HEK293T (cell line): Measurements from ENCODE around the gene IL4I1.

ENCODE experiments used
- CTCF ChIA-PET: fragments of 350-600 bp; formaldehyde crosslinking; extraction: SDS; loops from one replicate; lab custom pipeline; 2021; ENCODE audit warnings: antibody characterized with exemption, inconsistent platforms; lab: Yijun Ruan, JAX
- POLR2A ChIA-PET: fragments of 350-600 bp; formaldehyde crosslinking; extraction: SDS; loops from one replicate; lab custom pipeline; 2020; ENCODE audit warnings: antibody characterized with exemption, inconsistent platforms; lab: Yijun Ruan, JAX
- DNase-seq: peaks from one replicate; pipeline ENCODE4 v3.0.0; 2012; ENCODE audit warnings: mixed read lengths; ENCODE audit errors: extremely low spot score
- ARNT ChIP-seq: fragments of 450-650 bp; IDR thresholded peaks from 2 replicates; pipeline ENCODE4 v1.6.1; 2017; ENCODE audit warnings: mild to moderate bottlenecking
- BHLHE40 ChIP-seq: fragments of 450-650 bp; IDR thresholded peaks from 2 replicates; pipeline ENCODE4 v1.6.1; 2016; ENCODE audit warnings: mild to moderate bottlenecking, moderate library complexity, borderline replicate concordance
- CTBP1 ChIP-seq: fragments of 450-650 bp; IDR thresholded peaks from 2 replicates; pipeline ENCODE4 v1.6.1; 2016; ENCODE audit warnings: borderline replicate concordance
- ELF4 ChIP-seq: fragments of 450-650 bp; IDR thresholded peaks from 2 replicates; pipeline ENCODE4 v1.6.1; 2017; ENCODE audit warnings: antibody characterized with exemption
- FOXA1 ChIP-seq: fragments of 450-650 bp; IDR thresholded peaks from 2 replicates; pipeline ENCODE4 v1.6.1; 2016; ENCODE audit warnings: mild to moderate bottlenecking
- FOXK2 ChIP-seq: fragments of 450-650 bp; IDR thresholded peaks from 2 replicates; pipeline ENCODE4 v1.6.1; 2016; ENCODE audit warnings: mild to moderate bottlenecking
- FOXM1 ChIP-seq: fragments of 450-650 bp; IDR thresholded peaks from 2 replicates; pipeline ENCODE4 v1.6.1; 2017; ENCODE audit warnings: mild to moderate bottlenecking, borderline replicate concordance
- HDGF ChIP-seq: fragments of 450-650 bp; IDR thresholded peaks from 2 replicates; pipeline ENCODE4 v1.6.1; 2017; ENCODE audit warnings: antibody characterized with exemption, borderline replicate concordance
- L3MBTL2 ChIP-seq: fragments of 450-650 bp; conservative IDR thresholded peaks from 2 replicates; pipeline ENCODE4 v1.6.1; 2016; ENCODE audit warnings: mild to moderate bottlenecking
- LEF1 ChIP-seq: fragments of 450-650 bp; IDR thresholded peaks from 2 replicates; pipeline ENCODE4 v1.6.1; 2017; ENCODE audit warnings: mild to moderate bottlenecking, borderline replicate concordance
- NFRKB ChIP-seq: fragments of 450-650 bp; IDR thresholded peaks from 2 replicates; pipeline ENCODE4 v1.6.1; 2016; ENCODE audit warnings: mild to moderate bottlenecking, moderate library complexity
- SP1 ChIP-seq: fragments of 450-650 bp; IDR thresholded peaks from 2 replicates; pipeline ENCODE4 v1.6.1; 2017
- SUZ12 ChIP-seq: fragments of 450-650 bp; IDR thresholded peaks from 2 replicates; pipeline ENCODE4 v1.6.1; 2016; ENCODE audit warnings: mild to moderate bottlenecking
- TARDBP ChIP-seq: fragments of 450-650 bp; IDR thresholded peaks from 2 replicates; pipeline ENCODE4 v1.6.1; 2016
- ZNF384 ChIP-seq: fragments of 450-650 bp; IDR thresholded peaks from 2 replicates; pipeline ENCODE4 v1.6.1; 2016
- TF ChIP-seq, protein P1 (sequence below): fragments of 450-650 bp; IDR thresholded peaks from 2 replicates; pipeline ENCODE4 v1.6.1; 2016

Gene IL4I1

DNA sequence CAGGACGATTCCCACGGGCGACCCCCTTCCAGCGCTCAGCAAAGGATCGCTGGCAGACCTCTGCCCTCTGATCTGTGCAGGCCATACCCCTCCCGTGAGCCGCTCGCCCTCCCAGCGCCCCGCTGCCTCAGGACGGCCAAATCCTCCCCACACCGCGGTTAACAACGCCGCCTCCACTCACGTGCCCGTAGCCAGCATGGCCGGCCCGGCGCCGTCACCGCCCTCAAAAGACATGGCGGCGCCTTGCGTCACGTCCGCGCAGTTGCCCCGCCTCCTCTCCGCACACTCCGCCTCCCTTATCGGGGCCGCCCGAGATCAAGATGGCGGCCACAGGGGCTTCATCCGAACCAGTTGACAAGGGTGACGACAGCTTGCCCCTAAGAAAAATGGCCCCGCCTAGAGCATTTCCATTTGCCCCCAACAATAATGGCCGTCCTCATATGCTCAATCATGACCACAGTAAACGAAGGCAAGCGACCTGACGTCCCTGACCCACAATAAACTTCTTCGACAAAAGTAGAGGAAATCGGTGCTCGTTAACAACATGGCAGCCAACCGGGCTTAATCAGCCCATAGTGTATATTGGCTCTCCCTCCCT is 20.2 kb downstream of the IL4I1 start:
- TF ChIP-seq CTBP1, result no peak
- no peak for TF ChIP-seq NFRKB
- no peak for TF ChIP-seq ARNT
- no peak for TF ChIP-seq HDGF
- no peak for TF ChIP-seq ELF4
- no peak for TF ChIP-seq SUZ12
- peak; percentile 64 for TF ChIP-seq L3MBTL2
- TF ChIP-seq FOXK2, result no peak
- no peak for TF ChIP-seq BHLHE40
- TF ChIP-seq, protein P1, sequence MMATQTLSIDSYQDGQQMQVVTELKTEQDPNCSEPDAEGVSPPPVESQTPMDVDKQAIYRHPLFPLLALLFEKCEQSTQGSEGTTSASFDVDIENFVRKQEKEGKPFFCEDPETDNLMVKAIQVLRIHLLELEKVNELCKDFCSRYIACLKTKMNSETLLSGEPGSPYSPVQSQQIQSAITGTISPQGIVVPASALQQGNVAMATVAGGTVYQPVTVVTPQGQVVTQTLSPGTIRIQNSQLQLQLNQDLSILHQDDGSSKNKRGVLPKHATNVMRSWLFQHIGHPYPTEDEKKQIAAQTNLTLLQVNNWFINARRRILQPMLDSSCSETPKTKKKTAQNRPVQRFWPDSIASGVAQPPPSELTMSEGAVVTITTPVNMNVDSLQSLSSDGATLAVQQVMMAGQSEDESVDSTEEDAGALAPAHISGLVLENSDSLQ, result peak; percentile 68
- TF ChIP-seq LEF1, result no peak
- TF ChIP-seq TARDBP, result no peak
- ChIA-PET POLR2A (interaction anchor here (0.7 to 3.5 kb wide), 16 partner anchors 8 to 200 kb away, joined by 3 to 26 read pairs (median 4); partner anchors contain the start of genes ATF5, FUZ, NUP62 and PTOV1), CTCF (no interaction called here)
- peak; percentile 80 for DNase-seq

DNA sequence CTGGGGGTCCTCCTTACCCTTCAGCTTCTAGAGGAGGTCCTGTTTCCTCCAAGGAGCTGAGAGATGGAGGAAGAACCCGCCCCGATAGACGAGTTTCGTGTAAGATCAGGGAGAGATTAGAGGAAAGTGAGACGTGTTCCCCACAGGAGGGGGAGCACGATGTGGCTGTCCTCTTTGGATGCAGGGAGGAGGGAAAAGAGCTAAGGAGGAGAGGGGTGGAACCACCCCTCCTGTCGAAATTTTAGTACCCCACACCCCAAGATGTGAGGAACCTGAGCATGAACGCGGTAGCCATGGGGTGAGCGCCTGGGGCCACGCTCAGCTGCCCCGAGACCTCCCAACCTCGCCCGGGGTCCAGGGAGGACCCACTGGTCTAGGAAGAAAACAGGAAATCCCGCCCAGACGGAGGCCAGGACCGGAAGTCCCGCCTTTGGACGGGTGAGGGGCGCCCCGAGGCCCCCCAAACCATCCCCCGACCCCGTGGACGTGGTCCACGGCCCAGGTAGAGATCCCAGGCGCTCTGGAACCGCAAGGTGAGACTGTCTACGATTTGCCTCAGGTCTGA is 20.7 kb downstream of the IL4I1 start:
- ChIA-PET POLR2A (interaction anchor here (0.7 to 3.5 kb wide), 12 partner anchors 7 to 68 kb away, joined by 3 to 26 read pairs (median 10); partner anchors contain the start of genes ATF5, FUZ, NUP62 and PTOV1), CTCF (interaction anchor here (0.6 kb wide), 1 partner anchor 371 kb away, joined by 4 read pairs; no protein-coding TSS in a partner anchor)
- no peak for TF ChIP-seq ZNF384
- TF ChIP-seq CTBP1, result no peak
- no peak for TF ChIP-seq HDGF
- no peak for TF ChIP-seq LEF1
- TF ChIP-seq FOXK2, result no peak
- TF ChIP-seq TARDBP, result no peak
- TF ChIP-seq, protein P1, result no peak
- TF ChIP-seq FOXA1, result no peak
- TF ChIP-seq SUZ12, result no peak
- no peak for TF ChIP-seq BHLHE40
- TF ChIP-seq L3MBTL2, result no peak
- peak; percentile 57 for DNase-seq

DNA sequence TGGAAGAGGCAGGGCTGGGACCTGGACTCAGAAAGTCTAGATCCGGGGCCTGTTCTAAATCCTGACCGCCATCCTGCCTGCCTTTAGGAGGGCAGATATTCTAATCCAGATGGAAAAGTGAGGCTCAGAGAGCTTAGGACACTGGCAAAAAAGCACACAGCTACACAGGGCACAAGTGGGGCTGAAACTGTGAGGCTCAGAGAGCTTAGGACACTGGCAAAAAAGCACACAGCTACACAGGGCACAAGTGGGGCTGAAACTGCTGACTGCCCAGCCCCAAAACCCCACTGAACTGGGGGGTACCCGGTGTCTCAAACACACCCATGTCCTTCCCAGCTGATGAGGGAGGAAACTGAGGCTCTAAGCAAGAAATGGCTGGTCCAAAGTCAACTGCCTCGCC is 21.5 kb downstream of the IL4I1 start:
- ChIA-PET POLR2A (interaction anchor here (1.4 to 3.5 kb wide), 3 partner anchors 11 to 62 kb away, joined by 3 to 26 read pairs (median 14); partner anchors contain the start of gene FUZ), CTCF (no interaction called here)
- DNase-seq, result no peak
- TF ChIP-seq SP1 (no peak), FOXK2 (no peak), SUZ12 (no peak), L3MBTL2 (no peak), LEF1 (no peak), ELF4 (no peak), ARNT (no peak), ZNF384 (no peak), NFRKB (no peak), FOXA1 (no peak), TARDBP (no peak), FOXM1 (no peak), BHLHE40 (no peak), HDGF (no peak), CTBP1 (no peak)
- TF ChIP-seq, protein P1, result no peak

DNA sequence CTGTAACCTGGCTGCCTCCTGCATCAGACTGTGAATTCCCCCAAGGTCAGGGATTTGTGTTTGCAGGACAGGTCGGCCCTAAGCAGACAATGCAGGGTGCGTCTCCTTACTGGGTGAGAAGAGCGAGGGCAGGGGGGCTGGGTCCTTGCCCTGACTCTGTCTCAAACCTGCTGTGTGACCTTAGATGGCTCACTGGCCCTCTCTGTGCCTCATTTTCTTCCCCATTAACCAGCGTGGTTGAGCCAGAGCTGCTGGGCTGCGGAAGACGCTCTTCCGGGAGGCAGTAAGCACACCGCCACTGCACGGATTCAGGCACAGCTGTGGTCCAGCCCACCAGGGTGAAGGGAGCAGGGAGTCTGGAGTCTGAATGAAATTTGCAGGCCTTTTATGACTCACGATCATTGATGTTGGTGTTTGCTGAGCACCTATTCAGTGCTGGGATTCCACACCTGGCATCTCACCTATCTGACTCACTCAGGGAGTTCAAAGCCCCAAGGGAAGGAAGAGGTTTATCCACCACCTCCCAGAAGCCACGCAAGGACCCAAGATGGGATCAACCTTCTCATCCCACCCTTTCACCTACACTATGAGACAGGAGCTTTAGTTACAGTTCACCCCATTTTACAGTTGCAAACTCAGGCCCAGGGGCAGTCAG is 22.1 kb downstream of the IL4I1 start:
- DNase-seq, result no peak
- TF ChIP-seq, protein P1, result no peak
- TF ChIP-seq SP1 (no peak), TARDBP (no peak), FOXA1 (no peak), BHLHE40 (no peak), ELF4 (no peak), HDGF (no peak), ARNT (no peak), ZNF384 (no peak), FOXM1 (no peak), L3MBTL2 (no peak), SUZ12 (no peak), FOXK2 (no peak), NFRKB (no peak)
- POLR2A ChIA-PET, result interaction anchor here (3.5 kb wide), 1 partner anchor 62 kb away, joined by 14 read pairs; the partner anchor contains the start of gene FUZ
- CTCF ChIA-PET, result no interaction called here

DNA sequence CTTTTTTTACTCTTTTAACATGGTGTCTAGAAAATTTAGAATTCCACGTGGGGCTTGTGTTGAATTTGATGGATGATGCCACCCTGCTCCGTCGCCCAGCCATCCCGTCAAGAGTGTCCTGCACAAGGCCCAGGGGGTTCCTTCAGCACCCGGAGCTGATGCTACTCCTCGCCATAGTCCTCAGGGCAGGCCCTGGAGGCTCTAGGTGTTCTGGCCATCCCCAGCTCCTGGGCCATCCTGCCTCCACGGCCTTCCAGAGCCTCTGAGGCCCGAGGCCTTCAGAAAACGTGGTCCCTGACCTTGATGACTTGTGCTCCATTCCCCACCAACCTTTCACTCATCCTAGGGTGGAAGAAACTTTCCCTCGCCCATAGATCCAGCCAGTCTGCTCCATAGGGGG is 22.9 kb downstream of the IL4I1 start:
- CTCF ChIA-PET, result no interaction called here
- no peak for DNase-seq
- no peak for TF ChIP-seq L3MBTL2
- TF ChIP-seq SUZ12, result no peak
- no peak for TF ChIP-seq FOXK2
- TF ChIP-seq ZNF384, result no peak
- no peak for TF ChIP-seq TARDBP
- TF ChIP-seq, protein P1, result no peak
- no peak for TF ChIP-seq ELF4
- no peak for TF ChIP-seq LEF1
- TF ChIP-seq BHLHE40, result no peak
- no peak for TF ChIP-seq SP1
- TF ChIP-seq ARNT, result no peak
- TF ChIP-seq CTBP1, result no peak
- no peak for TF ChIP-seq NFRKB
- TF ChIP-seq HDGF, result no peak
- no peak for TF ChIP-seq FOXA1
- no peak for TF ChIP-seq FOXM1
- POLR2A ChIA-PET, result no interaction called here
